BJ (cell line): Measurements from ENCODE around the gene ACADSB. TPM values are rescaled to one million over a fixed set of nuclear protein-coding genes. Genes with fewer than 3 reads are reported as not detected.

ENCODE experiments used
- CTCF ChIA-PET: fragments of 350-600 bp; formaldehyde crosslinking; extraction: SDS; loops from one replicate; lab custom pipeline; 2021; ENCODE audit warnings: antibody characterized with exemption, inconsistent platforms; lab: Yijun Ruan, JAX
- POLR2A ChIA-PET: fragments of 300-600 bp; sonication (Branson Sonifier 250); formaldehyde crosslinking; extraction: SDS; loops from one replicate; lab custom pipeline; 2021; ENCODE audit warnings: antibody characterized with exemption; lab: Charles Lee
- DNase-seq: peaks from one replicate; pipeline ENCODE4 v3.0.0-alpha.2; 2011; ENCODE audit warnings: low read depth
- H3K27me3 ChIP-seq: 2 replicates; pipeline ENCODE4 v1.6.0; 2011; ENCODE audit warnings: low read length; ENCODE audit not compliant: control insufficient read depth, insufficient read depth
- H3K36me3 ChIP-seq: 2 replicates; pipeline ENCODE4 v1.5.1; 2011; ENCODE audit warnings: low read length; ENCODE audit not compliant: control insufficient read depth, insufficient read depth
- H3K4me3 ChIP-seq: 2 replicates; pipeline ENCODE4 v1.5.1; 2011; ENCODE audit warnings: low read depth, mild to moderate bottlenecking, control low read depth, low read length
- CTCF ChIP-seq: IDR thresholded peaks from 2 replicates; pipeline ENCODE4 v1.5.1; 2011; ENCODE audit warnings: low read depth, mild to moderate bottlenecking, control low read depth, inconsistent platforms, low read length, moderate library complexity; ENCODE audit not compliant: insufficient read depth
- polyA plus RNA-seq: library from polyadenylated mRNA; depleted of rRNA; stranded (reverse); fragments of >200 nt; gene quantifications from 2 replicates; pipeline ENCODE4 v1.2.3, GENCODE V29; 2011

Gene ACADSB
- polyA plus RNA-seq, 1 experiment = 5.2 TPM

GRCh38 chr10:123038782-123039631 is 30.2 kb downstream of the ACADSB start:
- no peak for TF ChIP-seq CTCF
- no peaks in the 10 kb centered on the region for H3K27me3 ChIP-seq
- DNase-seq = no peak
- H3K36me3 ChIP-seq = no peaks in the 10 kb centered on the region
- ChIA-PET CTCF (interaction anchor here (1.0 kb wide), 1 partner anchor 17 kb away, joined by 4 read pairs; no protein-coding TSS in a partner anchor), POLR2A (no interaction called here)
- H3K4me3 ChIP-seq = no peak overlapping the region

GRCh38 chr10:123039632-123039930 is 30.8 kb downstream of the ACADSB start:
- H3K36me3 ChIP-seq = no peaks in the 10 kb centered on the region
- ChIA-PET CTCF (interaction anchor here (1.0 kb wide), 1 partner anchor 18 kb away, joined by 4 read pairs; no protein-coding TSS in a partner anchor), POLR2A (no interaction called here)
- TF ChIP-seq CTCF = no peak
- H3K27me3 ChIP-seq = no peaks in the 10 kb centered on the region
- DNase-seq = no peak
- no peak overlapping the region for H3K4me3 ChIP-seq

GRCh38 chr10:123042708-123043408 is 34.1 kb downstream of the ACADSB start:
- no peak for DNase-seq
- no peak for TF ChIP-seq CTCF
- ChIA-PET CTCF (interaction anchor here (0.5 to 3.3 kb wide), 13 partner anchors 9 to 1375 kb away, joined by 3 to 14 read pairs (median 4); no protein-coding TSS in a partner anchor), POLR2A (no interaction called here)
- Histone ChIP-seq H3K27me3 (no peaks in the 10 kb centered on the region), H3K36me3 (no peaks in the 10 kb centered on the region), H3K4me3 (no peak overlapping the region)

GRCh38 chr10:123043409-123043925 is 34.7 kb downstream of the ACADSB start:
- H3K4me3 ChIP-seq = no peak overlapping the region
- ChIA-PET CTCF (interaction anchor here (0.6 to 3.3 kb wide), 14 partner anchors 9 to 924 kb away, joined by 3 to 14 read pairs (median 4); no protein-coding TSS in a partner anchor), POLR2A (no interaction called here)
- peak; percentile 83 for TF ChIP-seq CTCF
- H3K36me3 ChIP-seq = no peaks in the 10 kb centered on the region
- peak; percentile 13 for DNase-seq
- H3K27me3 ChIP-seq = no peaks in the 10 kb centered on the region

GRCh38 chr10:123044391-123044790 is 35.6 kb downstream of the ACADSB start:
- ChIA-PET CTCF (interaction anchor here (0.6 to 3.3 kb wide), 7 partner anchors 9 to 514 kb away, joined by 3 to 14 read pairs (median 3); no protein-coding TSS in a partner anchor), POLR2A (no interaction called here)
- H3K4me3 ChIP-seq = no peak overlapping the region
- no peaks in the 10 kb centered on the region for H3K36me3 ChIP-seq
- TF ChIP-seq CTCF = no peak
- no peaks in the 10 kb centered on the region for H3K27me3 ChIP-seq
- no peak for DNase-seq
